ENCODE results near the gene NUBP2. TPM values are rescaled to one million over a fixed set of nuclear protein-coding genes. Genes with fewer than 3 reads are reported as not detected.

NUBP2 gene
- polyA plus RNA-seq, 1 of the 3 experiments (the other 2 are of a cell fraction), result 73.2 TPM

DNA sequence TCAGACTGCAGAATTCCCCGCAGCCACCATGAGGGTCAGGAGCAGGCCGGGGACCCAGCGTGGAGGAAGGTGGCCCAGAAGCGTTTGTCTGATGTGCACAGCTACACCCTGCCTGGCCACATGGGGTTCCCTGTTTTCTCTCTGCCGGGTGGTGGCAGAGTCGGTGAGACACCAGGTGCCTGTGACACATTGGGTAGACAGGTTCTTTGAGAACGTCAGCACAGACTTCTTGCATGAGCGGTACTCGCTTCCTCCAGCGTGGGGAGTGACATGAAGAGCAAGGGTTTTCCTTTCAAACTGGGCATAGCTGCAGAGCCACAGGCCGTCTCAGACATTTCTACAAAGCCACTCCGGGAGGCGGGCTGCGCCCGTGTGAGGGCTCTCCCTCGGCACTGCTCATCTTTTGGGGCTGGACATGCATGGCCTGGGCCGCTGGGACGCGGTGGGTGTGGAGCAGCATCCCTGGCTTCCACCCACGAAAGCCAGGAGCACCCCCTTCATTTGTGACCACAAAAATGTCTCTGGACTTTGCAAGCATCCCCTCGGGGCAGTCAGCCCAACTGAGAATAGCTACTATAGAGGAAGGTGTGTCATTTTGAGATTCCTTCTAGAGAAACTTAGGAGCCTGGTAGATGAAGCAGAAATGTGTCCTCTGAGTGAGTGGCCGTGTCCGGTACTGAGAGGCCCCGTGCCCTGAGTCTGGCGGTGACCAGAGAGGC lies 37.4 kb upstream of the NUBP2 start:
- Histone ChIP-seq H3K4me2 (no peak overlapping the region), H3K9me3 (no peaks in the 10 kb centered on the region), H3K27me3 (ENCODE audit: insufficient read depth) (no peaks in the 10 kb centered on the region), H3K9me2 (no peaks in the 10 kb centered on the region), H3K4me3 (ENCODE audit: low read depth in 2 of 2, low read length in 1 of 2) (no peak overlapping the region), H3K4me1 (ENCODE audit: control insufficient read depth in 1 of 2, insufficient read depth in 2 of 2, low read depth in 1 of 2, low read length in 1 of 2) (no peaks in the 10 kb centered on the region), H3F3A (replicated peaks; ENCODE audit: insufficient read depth) (no peaks in the 10 kb centered on the region), H2AFZ (ENCODE audit: low read depth) (no peak overlapping the region), H3K9ac (no peak overlapping the region), H4K20me1 (ENCODE audit: insufficient read depth) (no peaks in the 10 kb centered on the region), H3K27ac (ENCODE audit: low read depth in 2 of 2, low read length in 1 of 2) (no peak overlapping the region), H3K36me3 (replicated peaks in 1 of 2; ENCODE audit: control insufficient read depth in 1 of 2, insufficient read depth in 2 of 2, low read length in 1 of 2) (peaks cover 4 to 63% of the 10 kb centered on the region in 2 experiments), H3K79me2 (ENCODE audit: insufficient read depth) (0 out of 2 replicates have a peak, but pooled peaks cover 3% of the 10 kb centered on the region)
- ChIA-PET POLR2A (no interaction called here), CTCF (interaction anchor here (0.7 kb wide), 1 partner anchor 21 kb away, joined by 3 read pairs; no protein-coding TSS in a partner anchor)
- DNase-seq, result no peak
- no peak for TF ChIP-seq TEAD4 (IDR thresholded peaks at IDR 0.05; ENCODE audit: borderline replicate concordance, insufficient read depth)
- no peak for TF ChIP-seq RXRA (IDR thresholded peaks at IDR 0.05; ENCODE audit: borderline replicate concordance, low read depth)
- TF ChIP-seq YY1 (IDR thresholded peaks at IDR 0.05; ENCODE audit: low read depth), result no peak
- TF ChIP-seq RFX5 (IDR thresholded peaks at IDR 0.05; ENCODE audit: low read length), result no peak
- TF ChIP-seq CHD2 (IDR thresholded peaks at IDR 0.05; ENCODE audit: low read length, partially characterized antibody), result no peak
- no peak for TF ChIP-seq NRF1 (IDR thresholded peaks at IDR 0.05; ENCODE audit: low read depth, low read length)
- TF ChIP-seq GATA2 (CRISPR knock-in tag; IDR thresholded peaks at IDR 0.05), result no peak
- TF ChIP-seq MEF2A (IDR thresholded peaks at IDR 0.05; ENCODE audit: borderline replicate concordance, low read depth), result no peak
- no peak for TF ChIP-seq EP300 (IDR thresholded peaks at IDR 0.05; ENCODE audit: borderline replicate concordance in 1 of 2, low read depth in 1 of 2, low read length in 1 of 2)
- TF ChIP-seq, protein P1, sequence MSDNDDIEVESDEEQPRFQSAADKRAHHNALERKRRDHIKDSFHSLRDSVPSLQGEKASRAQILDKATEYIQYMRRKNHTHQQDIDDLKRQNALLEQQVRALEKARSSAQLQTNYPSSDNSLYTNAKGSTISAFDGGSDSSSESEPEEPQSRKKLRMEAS (IDR thresholded peaks at IDR 0.05; ENCODE audit: low read depth), result no peak
- TF ChIP-seq, protein P2, sequence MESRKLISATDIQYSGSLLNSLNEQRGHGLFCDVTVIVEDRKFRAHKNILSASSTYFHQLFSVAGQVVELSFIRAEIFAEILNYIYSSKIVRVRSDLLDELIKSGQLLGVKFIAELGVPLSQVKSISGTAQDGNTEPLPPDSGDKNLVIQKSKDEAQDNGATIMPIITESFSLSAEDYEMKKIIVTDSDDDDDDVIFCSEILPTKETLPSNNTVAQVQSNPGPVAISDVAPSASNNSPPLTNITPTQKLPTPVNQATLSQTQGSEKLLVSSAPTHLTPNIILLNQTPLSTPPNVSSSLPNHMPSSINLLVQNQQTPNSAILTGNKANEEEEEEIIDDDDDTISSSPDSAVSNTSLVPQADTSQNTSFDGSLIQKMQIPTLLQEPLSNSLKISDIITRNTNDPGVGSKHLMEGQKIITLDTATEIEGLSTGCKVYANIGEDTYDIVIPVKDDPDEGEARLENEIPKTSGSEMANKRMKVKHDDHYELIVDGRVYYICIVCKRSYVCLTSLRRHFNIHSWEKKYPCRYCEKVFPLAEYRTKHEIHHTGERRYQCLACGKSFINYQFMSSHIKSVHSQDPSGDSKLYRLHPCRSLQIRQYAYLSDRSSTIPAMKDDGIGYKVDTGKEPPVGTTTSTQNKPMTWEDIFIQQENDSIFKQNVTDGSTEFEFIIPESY (IDR thresholded peaks at IDR 0.05; ENCODE audit: borderline replicate concordance, low read depth), result no peak
- TF ChIP-seq ELF1 (IDR thresholded peaks at IDR 0.05), result no peak
- TF ChIP-seq RCOR1 (IDR thresholded peaks at IDR 0.05; ENCODE audit: low read length), result no peak
- no peak for TF ChIP-seq GABPA (IDR thresholded peaks at IDR 0.05; ENCODE audit: low read depth)
- TF ChIP-seq SMC3 (IDR thresholded peaks at IDR 0.05; ENCODE audit: low read depth, low read length), result no peak
- TF ChIP-seq, protein P3, sequence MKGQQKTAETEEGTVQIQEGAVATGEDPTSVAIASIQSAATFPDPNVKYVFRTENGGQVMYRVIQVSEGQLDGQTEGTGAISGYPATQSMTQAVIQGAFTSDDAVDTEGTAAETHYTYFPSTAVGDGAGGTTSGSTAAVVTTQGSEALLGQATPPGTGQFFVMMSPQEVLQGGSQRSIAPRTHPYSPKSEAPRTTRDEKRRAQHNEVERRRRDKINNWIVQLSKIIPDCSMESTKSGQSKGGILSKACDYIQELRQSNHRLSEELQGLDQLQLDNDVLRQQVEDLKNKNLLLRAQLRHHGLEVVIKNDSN (IDR thresholded peaks at IDR 0.05; ENCODE audit: borderline replicate concordance, low read depth), result no peak
- no peak for TF ChIP-seq EZH2phosphoT487 (IDR thresholded peaks at IDR 0.05; ENCODE audit: borderline replicate concordance, low read depth)
- TF ChIP-seq TCF12 (IDR thresholded peaks at IDR 0.05), result no peak
- no peak for TF ChIP-seq POLR2AphosphoS5 (IDR thresholded peaks at IDR 0.05; ENCODE audit: low read depth, low read length)
- TF ChIP-seq, protein P4, sequence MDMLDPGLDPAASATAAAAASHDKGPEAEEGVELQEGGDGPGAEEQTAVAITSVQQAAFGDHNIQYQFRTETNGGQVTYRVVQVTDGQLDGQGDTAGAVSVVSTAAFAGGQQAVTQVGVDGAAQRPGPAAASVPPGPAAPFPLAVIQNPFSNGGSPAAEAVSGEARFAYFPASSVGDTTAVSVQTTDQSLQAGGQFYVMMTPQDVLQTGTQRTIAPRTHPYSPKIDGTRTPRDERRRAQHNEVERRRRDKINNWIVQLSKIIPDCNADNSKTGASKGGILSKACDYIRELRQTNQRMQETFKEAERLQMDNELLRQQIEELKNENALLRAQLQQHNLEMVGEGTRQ (IDR thresholded peaks at IDR 0.05; ENCODE audit: borderline replicate concordance, low read depth, low read length), result no peak
- 90% methylated on average over 17 of the region's 25 CpGs for WGBS (ENCODE audit: low lambda C conversion rate)

Measured in SK-N-SH (cell line).